Measurements from ENCODE around the gene HDC. TPM values are rescaled to one million over a fixed set of nuclear protein-coding genes. Genes with fewer than 3 reads are reported as not detected.

HDC gene
- total and polyA plus RNA-seq, 2 of the 13 experiments (the other 11 are each of a cell fraction or from before 2014, with no cell fraction given): not detected

DNA sequence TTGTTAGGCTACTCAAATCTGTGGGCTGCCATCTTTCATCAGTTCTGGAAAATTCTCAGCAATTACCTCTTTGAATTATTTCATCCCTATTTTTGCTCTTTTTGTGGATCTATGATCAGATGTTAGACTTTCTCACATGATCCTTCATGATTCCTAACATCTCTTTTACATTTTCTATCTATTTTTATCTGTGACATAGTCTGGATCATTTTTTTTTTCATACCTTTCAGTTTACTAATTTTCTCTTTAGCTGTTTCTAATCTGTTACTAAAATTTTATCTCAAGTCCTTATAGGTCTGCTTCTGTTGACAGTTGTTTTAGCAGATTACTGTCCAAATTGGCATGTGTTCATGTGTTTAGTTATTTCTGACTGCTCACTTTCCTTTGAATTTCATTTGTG is 42.3 kb upstream of the HDC start:
- H3K27me3 ChIP-seq (ENCODE audit: control insufficient read depth in 1 of 2, insufficient read depth in 2 of 2, low read length in 2 of 2): no peaks in the 10 kb centered on the region
- no peak for FAIRE-seq
- no TSS peak for BruUV-seq (replicated peaks)
- intact Hi-C loops (cut with micrococcal nuclease; ENCODE audit: unreplicated experiment) (no loop called here), in situ Hi-C loops (cut with HindIII; ENCODE audit: extremely low pct_ligation_motif_present, low pct_unique_long_range_greater_than_20kb) (no loop called here)
- ATAC-seq: no peak
- no peak for DNase-seq (ENCODE audit: low spot score)
- ChIA-PET CTCF (ENCODE audit: low intra/inter-chr PET ratio, low total read pairs) (no interaction called here), POLR2A (no interaction called here)
- TF ChIP-seq, protein P1, sequence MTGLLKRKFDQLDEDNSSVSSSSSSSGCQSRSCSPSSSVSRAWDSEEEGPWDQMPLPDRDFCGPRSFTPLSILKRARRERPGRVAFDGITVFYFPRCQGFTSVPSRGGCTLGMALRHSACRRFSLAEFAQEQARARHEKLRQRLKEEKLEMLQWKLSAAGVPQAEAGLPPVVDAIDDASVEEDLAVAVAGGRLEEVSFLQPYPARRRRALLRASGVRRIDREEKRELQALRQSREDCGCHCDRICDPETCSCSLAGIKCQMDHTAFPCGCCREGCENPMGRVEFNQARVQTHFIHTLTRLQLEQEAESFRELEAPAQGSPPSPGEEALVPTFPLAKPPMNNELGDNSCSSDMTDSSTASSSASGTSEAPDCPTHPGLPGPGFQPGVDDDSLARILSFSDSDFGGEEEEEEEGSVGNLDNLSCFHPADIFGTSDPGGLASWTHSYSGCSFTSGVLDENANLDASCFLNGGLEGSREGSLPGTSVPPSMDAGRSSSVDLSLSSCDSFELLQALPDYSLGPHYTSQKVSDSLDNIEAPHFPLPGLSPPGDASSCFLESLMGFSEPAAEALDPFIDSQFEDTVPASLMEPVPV (CRISPR knock-in tag; IDR thresholded peaks at IDR 0.05): no peak
- TF ChIP-seq NR2F6 (IDR thresholded peaks at IDR 0.05): no peak
- no peak for TF ChIP-seq NR2F6 (CRISPR knock-in tag; IDR thresholded peaks at IDR 0.05)
- no peak for TF ChIP-seq RCOR2 (CRISPR knock-in tag; IDR thresholded peaks at IDR 0.05)
- TF ChIP-seq ZNF446 (CRISPR knock-in tag; IDR thresholded peaks at IDR 0.05): no peak
- TF ChIP-seq, protein P2, sequence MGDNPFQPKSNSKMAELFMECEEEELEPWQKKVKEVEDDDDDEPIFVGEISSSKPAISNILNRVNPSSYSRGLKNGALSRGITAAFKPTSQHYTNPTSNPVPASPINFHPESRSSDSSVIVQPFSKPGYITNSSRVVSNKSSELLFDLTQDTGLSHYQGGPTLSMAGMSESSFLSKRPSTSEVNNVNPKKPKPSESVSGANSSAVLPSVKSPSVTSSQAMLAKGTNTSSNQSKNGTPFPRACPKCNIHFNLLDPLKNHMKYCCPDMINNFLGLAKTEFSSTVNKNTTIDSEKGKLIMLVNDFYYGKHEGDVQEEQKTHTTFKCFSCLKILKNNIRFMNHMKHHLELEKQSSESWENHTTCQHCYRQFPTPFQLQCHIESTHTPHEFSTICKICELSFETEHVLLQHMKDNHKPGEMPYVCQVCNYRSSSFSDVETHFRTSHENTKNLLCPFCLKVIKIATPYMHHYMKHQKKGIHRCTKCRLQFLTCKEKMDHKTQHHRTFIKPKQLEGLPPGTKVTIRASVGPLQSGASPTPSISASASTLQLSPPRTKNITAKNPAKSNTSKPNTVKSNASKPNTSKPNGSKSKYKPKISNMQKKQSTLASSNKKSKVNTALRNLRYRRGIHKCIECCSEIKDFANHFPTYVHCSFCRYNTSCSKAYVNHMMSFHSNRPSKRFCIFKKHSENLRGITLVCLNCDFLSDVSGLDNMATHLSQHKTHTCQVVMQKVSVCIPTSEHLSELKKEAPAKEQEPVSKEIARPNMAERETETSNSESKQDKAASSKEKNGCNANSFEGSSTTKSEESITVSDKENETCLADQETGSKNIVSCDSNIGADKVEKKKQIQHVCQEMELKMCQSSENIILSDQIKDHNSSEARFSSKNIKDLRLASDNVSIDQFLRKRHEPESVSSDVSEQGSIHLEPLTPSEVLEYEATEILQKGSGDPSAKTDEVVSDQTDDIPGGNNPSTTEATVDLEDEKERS (CRISPR knock-in tag; IDR thresholded peaks at IDR 0.05): no peak
- no peak for TF ChIP-seq KDM6A (CRISPR knock-in tag; IDR thresholded peaks at IDR 0.05; ENCODE audit: low read depth)
- TF ChIP-seq DMAP1 (CRISPR knock-in tag; IDR thresholded peaks at IDR 0.05): no peak
- no peak for TF ChIP-seq PPARG (CRISPR knock-in tag; conservative IDR thresholded peaks at IDR 0.05)
- no peak for TF ChIP-seq ZNF576 (CRISPR knock-in tag; IDR thresholded peaks at IDR 0.05)
- H3K36me3 ChIP-seq (replicated peaks in 1 of 2; ENCODE audit: control insufficient read depth in 1 of 2, insufficient read depth in 2 of 2, low read length in 2 of 2): peaks cover 2 to 17% of the 10 kb centered on the region in 2 experiments
- H2AFZ ChIP-seq (ENCODE audit: low read length): no peak overlapping the region
- no peak overlapping the region for H3K4me2 ChIP-seq (ENCODE audit: low read depth, low read length)
- no peaks in the 10 kb centered on the region for H4K20me1 ChIP-seq (ENCODE audit: insufficient read depth, low read length)
- H3K4me3 ChIP-seq (replicated peaks in 1 of 3; ENCODE audit: insufficient read depth in 1 of 3, low read depth in 2 of 3, low read length in 3 of 3): no peak overlapping the region
- H3K9me3 ChIP-seq (ENCODE audit: low read length): no peaks in the 10 kb centered on the region
- peaks cover 2% of the 10 kb centered on the region for H3K79me2 ChIP-seq (ENCODE audit: insufficient read depth, low read length)
- no peak overlapping the region for H3K9ac ChIP-seq (ENCODE audit: insufficient read depth, low read depth, low read length)
- H3K4me1 ChIP-seq (ENCODE audit: insufficient read depth, low read length): no peaks in the 10 kb centered on the region
- H3K27ac ChIP-seq (ENCODE audit: extremely low read length, insufficient read depth, low read length): no peak overlapping the region
